GM23248 (cell line): ENCODE measurements around the gene MTA2. TPM values are rescaled to one million over a fixed set of nuclear protein-coding genes. Genes with fewer than 3 reads are reported as not detected.
A peak's percentile ranks its signal among the peaks of the same experiment; 100 is the strongest.
"Not testable (repeated sequence)": the region's sequence is repeated elsewhere in the genome, so short reads cannot be mapped to it uniquely, and the experiment has no call there.

Experiments
- DNase-seq: peaks from one replicate; pipeline ENCODE4 v3.0.0-alpha.2; 2015
- H2AFZ ChIP-seq: fragments of 200-600 bp; sonication (generic); 2 replicates; pipeline ENCODE4 v1.6.1; 2016; ENCODE audit warnings: antibody characterized with exemption
- H3F3A ChIP-seq: fragments of 200-600 bp; sonication (generic); 2 replicates; pipeline ENCODE4 v1.6.1; 2016; ENCODE audit warnings: mild to moderate bottlenecking, antibody characterized with exemption, mixed run types; ENCODE audit not compliant: insufficient read depth
- H3K27ac ChIP-seq: fragments of 200-600 bp; sonication (generic); 2 replicates; pipeline ENCODE4 v1.5.1; 2016; ENCODE audit warnings: mild to moderate bottlenecking
- H3K27me3 ChIP-seq: fragments of 200-600 bp; sonication (generic); replicated peaks from 2 replicates; pipeline ENCODE4 v1.6.1; 2016; ENCODE audit warnings: mild to moderate bottlenecking; ENCODE audit not compliant: insufficient read depth
- H3K36me3 ChIP-seq: fragments of 200-600 bp; sonication (generic); 2 replicates; pipeline ENCODE4 v1.6.1; 2016; ENCODE audit warnings: low read depth, mild to moderate bottlenecking
- H3K4me1 ChIP-seq: fragments of 200-600 bp; sonication (generic); 2 replicates; pipeline ENCODE4 v1.6.1; 2016; ENCODE audit warnings: mild to moderate bottlenecking; ENCODE audit not compliant: insufficient read depth
- H3K4me2 ChIP-seq: fragments of 200-600 bp; sonication (generic); one replicate; pipeline ENCODE4 v1.6.1; 2016; ENCODE audit warnings: mild to moderate bottlenecking; ENCODE audit not compliant: unreplicated experiment
- H3K4me3 ChIP-seq: fragments of 200-600 bp; sonication (generic); 2 replicates; pipeline ENCODE4 v1.5.1; 2016; ENCODE audit warnings: mild to moderate bottlenecking
- H3K79me2 ChIP-seq: fragments of 200-600 bp; sonication (generic); 2 replicates; pipeline ENCODE4 v1.6.1; 2016; ENCODE audit warnings: mild to moderate bottlenecking; ENCODE audit not compliant: insufficient read depth
- H3K9ac ChIP-seq: fragments of 200-600 bp; sonication (generic); 2 replicates; pipeline ENCODE4 v1.6.1; 2016; ENCODE audit warnings: mild to moderate bottlenecking
- H3K9me2 ChIP-seq: fragments of 200-600 bp; sonication (generic); 2 replicates; pipeline ENCODE4 v1.6.1; 2016; ENCODE audit warnings: mixed run types, mild to moderate bottlenecking, moderate library complexity; ENCODE audit not compliant: insufficient read depth
- H3K9me3 ChIP-seq: fragments of 200-600 bp; sonication (generic); one replicate; pipeline ENCODE4 v1.6.1; 2017; ENCODE audit warnings: low read depth
- H4K20me1 ChIP-seq: fragments of 200-600 bp; sonication (generic); 2 replicates; pipeline ENCODE4 v1.6.0; 2016; ENCODE audit not compliant: insufficient read depth
- EZH2 ChIP-seq: fragments of 200-600 bp; sonication (generic); IDR thresholded peaks from 2 replicates; pipeline ENCODE4 v1.6.1; 2018; ENCODE audit warnings: antibody characterized with exemption, mild to moderate bottlenecking; ENCODE audit not compliant: insufficient read depth, poor library complexity, severe bottlenecking
- EZH2phosphoT487 ChIP-seq: fragments of 200-600 bp; sonication (generic); IDR thresholded peaks from 2 replicates; pipeline ENCODE4 v1.6.1; 2018; ENCODE audit warnings: antibody characterized with exemption, moderate library complexity, mild to moderate bottlenecking, low read depth; ENCODE audit not compliant: insufficient read depth
- WGBS, 2 experiments: methylation state at CpG; one replicate each; pipeline ENCODE4 v1.1.6; 2015 to 2017; ENCODE audit warnings: low lambda C conversion rate in 2 of 2, low coverage in 1 of 2; ENCODE audit errors: missing lambda C conversion rate in 2 of 2; 5-methylcytosine and 5-hydroxymethylcytosine counted together
- in situ Hi-C: fragments of 300-500 bp; cut with MboI; formaldehyde crosslinking; loops from 2 replicates; pipeline ENCODE4 v1.15.0; 2020
- polyA plus RNA-seq: library from polyadenylated mRNA; unstranded; fragments of >200 nt; fragmentation: Nextera tagmentation; extraction: Ambion mirVana; gene quantifications from 2 replicates; pipeline ENCODE4 v1.2.1, GENCODE V29; 2016
- total RNA-seq: library from RNA; depleted of rRNA; stranded (reverse); fragments of >200 nt; shearing (Covaris generic); gene quantifications from 2 replicates; pipeline ENCODE4 v1.2.3, GENCODE V29; 2014

The MTA2 gene
- total and polyA plus RNA-seq, 2 experiments from 2014 or later = 28.9 to 98.8 TPM

GRCh38 chr11:62567018-62567633 is 34.5 kb downstream of the MTA2 start:
- Histone ChIP-seq H3K4me2 (no peak overlapping the region), H3K36me3 (peaks cover 80% of the 10 kb centered on the region), H3K27me3 (no peaks in the 10 kb centered on the region), H3K4me1 (peaks cover 21% of the 10 kb centered on the region), H3K9me2 (no peaks in the 10 kb centered on the region), H2AFZ (no peak overlapping the region), H3K79me2 (peaks cover 96% of the 10 kb centered on the region), H3K4me3 (no peak overlapping the region), H3K9ac (no peak overlapping the region), H3K9me3 (no peaks in the 10 kb centered on the region), H4K20me1 (no peaks in the 10 kb centered on the region; the same call in 1 of the 2 replicates), H3K27ac (no peak overlapping the region), H3F3A (peaks cover 71% of the 10 kb centered on the region)
- DNase-seq = no peak
- TF ChIP-seq EZH2 (no peak), EZH2phosphoT487 (no peak)
- WGBS, 2 experiments = 67 to 78% methylated on average over 8 of the region's 8 CpGs
- in situ Hi-C loops = no loop called here

- H3K4me2 ChIP-seq = no peak overlapping the region
- no peaks in the 10 kb centered on the region for H3K27me3 ChIP-seq
- H3K4me3 ChIP-seq = no peak overlapping the region
- no peak overlapping the region for H2AFZ ChIP-seq
- H4K20me1 ChIP-seq = no peaks in the 10 kb centered on the region; the same call in 1 of the 2 replicates
- H3K9me3 ChIP-seq = no peaks in the 10 kb centered on the region
- 97 to 98% methylated on average over 8 of the region's 8 CpGs for WGBS, 2 experiments
- H3K27ac ChIP-seq = 0 out of 2 replicates have a peak overlapping the region, but pooled peaks have one; percentile 29
- H3K79me2 ChIP-seq = peaks cover 89% of the 10 kb centered on the region
- H3K36me3 ChIP-seq = peaks cover 76% of the 10 kb centered on the region
- H3K9me2 ChIP-seq = no peaks in the 10 kb centered on the region
- DNase-seq = no peak
- in situ Hi-C loops = no loop called here
- peaks cover 74% of the 10 kb centered on the region for H3F3A ChIP-seq
- H3K4me1 ChIP-seq = peaks cover 15% of the 10 kb centered on the region
- no peak overlapping the region for H3K9ac ChIP-seq
- TF ChIP-seq EZH2phosphoT487 (no peak), EZH2 (no peak)
Measured at GRCh38 chr11:62566247-62566646, 35.4 kb downstream of the MTA2 start.

- H3K4me3 ChIP-seq = no peak overlapping the region
- peaks cover 66% of the 10 kb centered on the region for H3K36me3 ChIP-seq
- H3K9me3 ChIP-seq = no peaks in the 10 kb centered on the region
- no peak overlapping the region for H2AFZ ChIP-seq
- peaks cover 72% of the 10 kb centered on the region for H3F3A ChIP-seq
- no peaks in the 10 kb centered on the region for H3K27me3 ChIP-seq
- peaks cover 79% of the 10 kb centered on the region for H3K79me2 ChIP-seq
- no peak overlapping the region for H3K4me2 ChIP-seq
- no peak overlapping the region for H3K9ac ChIP-seq
- WGBS, 2 experiments = 71 to 74% methylated on average over 5 of the region's 5 CpGs
- DNase-seq = no peak
- in situ Hi-C loops = no loop called here
- TF ChIP-seq EZH2 (no peak), EZH2phosphoT487 (no peak)
- no peaks in the 10 kb centered on the region for H3K9me2 ChIP-seq
- peak overlapping the region; percentile 29; the same call in 1 of the 2 replicates for H3K27ac ChIP-seq
- H4K20me1 ChIP-seq = no peaks in the 10 kb centered on the region; the same call in 1 of the 2 replicates
- H3K4me1 ChIP-seq = peaks cover 18% of the 10 kb centered on the region
Measured at GRCh38 chr11:62565100-62565802, 36.4 kb downstream of the MTA2 start.

GRCh38 chr11:62561677-62562230 is 39.9 kb downstream of the MTA2 start:
- peaks cover 79% of the 10 kb centered on the region for H3F3A ChIP-seq
- H3K36me3 ChIP-seq = peaks cover 54% of the 10 kb centered on the region
- peaks cover 31% of the 10 kb centered on the region for H3K4me1 ChIP-seq
- H3K4me2 ChIP-seq, H2AFZ ChIP-seq, H3K27me3 ChIP-seq, DNase-seq, H3K9ac ChIP-seq, H3K9me2 ChIP-seq, H4K20me1 ChIP-seq, H3K4me3 ChIP-seq, H3K9me3 ChIP-seq, in situ Hi-C loops: not testable (repeated sequence)
- peaks cover 71% of the 10 kb centered on the region for H3K79me2 ChIP-seq
- 72% methylated on average over 3 of the region's 3 CpGs for WGBS, 2 experiments
- H3K27ac ChIP-seq = peak overlapping the region; percentile 86
